ENCODE data around the gene SLC2A5.
A peak's percentile ranks its signal among the peaks of the same experiment; 100 is the strongest.

SLC2A5 gene

GRCh38 chr1:9086796-9087195 is 17.4 kb upstream of the SLC2A5 start:
- DNase-seq: no peak

GRCh38 chr1:9086045-9086444 is 16.6 kb upstream of the SLC2A5 start:
- in situ Hi-C loops (cut with HindIII; ENCODE audit: low pct_ligation_motif_present, low sequenced_read_pairs): no loop called here
- no peaks in the 10 kb centered on the region for H3K27me3 ChIP-seq (replicated peaks)
- H3K4me3 ChIP-seq (ENCODE audit: low read depth, low read length): no peak overlapping the region
- DNase-seq: no peak
- TF ChIP-seq, protein P1, sequence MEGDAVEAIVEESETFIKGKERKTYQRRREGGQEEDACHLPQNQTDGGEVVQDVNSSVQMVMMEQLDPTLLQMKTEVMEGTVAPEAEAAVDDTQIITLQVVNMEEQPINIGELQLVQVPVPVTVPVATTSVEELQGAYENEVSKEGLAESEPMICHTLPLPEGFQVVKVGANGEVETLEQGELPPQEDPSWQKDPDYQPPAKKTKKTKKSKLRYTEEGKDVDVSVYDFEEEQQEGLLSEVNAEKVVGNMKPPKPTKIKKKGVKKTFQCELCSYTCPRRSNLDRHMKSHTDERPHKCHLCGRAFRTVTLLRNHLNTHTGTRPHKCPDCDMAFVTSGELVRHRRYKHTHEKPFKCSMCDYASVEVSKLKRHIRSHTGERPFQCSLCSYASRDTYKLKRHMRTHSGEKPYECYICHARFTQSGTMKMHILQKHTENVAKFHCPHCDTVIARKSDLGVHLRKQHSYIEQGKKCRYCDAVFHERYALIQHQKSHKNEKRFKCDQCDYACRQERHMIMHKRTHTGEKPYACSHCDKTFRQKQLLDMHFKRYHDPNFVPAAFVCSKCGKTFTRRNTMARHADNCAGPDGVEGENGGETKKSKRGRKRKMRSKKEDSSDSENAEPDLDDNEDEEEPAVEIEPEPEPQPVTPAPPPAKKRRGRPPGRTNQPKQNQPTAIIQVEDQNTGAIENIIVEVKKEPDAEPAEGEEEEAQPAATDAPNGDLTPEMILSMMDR (IDR thresholded peaks at IDR 0.05; ENCODE audit: low read depth, low read length, missing control alignments): no peak
- no peak overlapping the region for H3K27ac ChIP-seq
- H3K36me3 ChIP-seq (replicated peaks): no peaks in the 10 kb centered on the region

More at GRCh38 chr1:9086796-9087195, 17.4 kb upstream of the SLC2A5 start:
- Histone ChIP-seq H3K27me3 (replicated peaks) (no peaks in the 10 kb centered on the region), H3K4me3 (ENCODE audit: low read depth, low read length) (no peak overlapping the region), H3K36me3 (replicated peaks) (no peaks in the 10 kb centered on the region), H3K27ac (no peak overlapping the region)
- TF ChIP-seq, protein P1 (IDR thresholded peaks at IDR 0.05; ENCODE audit: low read depth, low read length, missing control alignments): no peak
- in situ Hi-C loops (cut with HindIII; ENCODE audit: low pct_ligation_motif_present, low sequenced_read_pairs): no loop called here

- TF ChIP-seq, protein P1 (IDR thresholded peaks at IDR 0.05; ENCODE audit: low read depth, low read length, missing control alignments): no peak
- no peak overlapping the region for H3K4me3 ChIP-seq (ENCODE audit: low read depth, low read length)
These were observed 16.0 kb upstream of the SLC2A5 start for GRCh38 chr1:9085306-9085940.

DNA sequence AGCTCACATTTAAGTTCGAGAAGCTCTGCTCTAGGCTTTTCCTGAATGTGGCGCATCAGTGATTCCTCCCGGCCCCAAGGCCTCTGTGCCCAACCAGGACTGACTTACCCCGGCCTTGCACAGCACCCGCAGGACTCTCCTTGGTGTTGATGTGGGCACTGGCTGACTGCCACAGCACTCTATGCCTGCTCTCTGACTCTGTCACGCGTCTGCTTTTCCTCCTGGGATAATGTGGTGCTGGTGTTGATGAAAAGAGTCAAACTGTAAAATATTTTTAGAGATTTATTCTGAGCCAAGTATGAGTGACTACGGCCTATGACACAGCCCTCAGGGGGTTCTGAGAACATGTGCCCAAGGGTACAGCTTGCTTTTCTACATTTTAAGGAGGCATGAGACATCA is 15.5 kb upstream of the SLC2A5 start:
- no peak overlapping the region for H3K4me3 ChIP-seq (ENCODE audit: low read depth, low read length)
- TF ChIP-seq, protein P1 (IDR thresholded peaks at IDR 0.05; ENCODE audit: low read depth, low read length, missing control alignments): no peak
- H3K27ac ChIP-seq: no peak overlapping the region
- H3K36me3 ChIP-seq (replicated peaks): no peaks in the 10 kb centered on the region
- no peaks in the 10 kb centered on the region for H3K27me3 ChIP-seq (replicated peaks)
- in situ Hi-C loops (cut with HindIII; ENCODE audit: low pct_ligation_motif_present, low sequenced_read_pairs): no loop called here
- peak; percentile 9 for DNase-seq

More at GRCh38 chr1:9085306-9085940, 16.0 kb upstream of the SLC2A5 start:
- H3K27ac ChIP-seq: no peak overlapping the region
- DNase-seq: no peak
- no peaks in the 10 kb centered on the region for H3K36me3 ChIP-seq (replicated peaks)
- no peaks in the 10 kb centered on the region for H3K27me3 ChIP-seq (replicated peaks)
- in situ Hi-C loops (cut with HindIII; ENCODE audit: low pct_ligation_motif_present, low sequenced_read_pairs): no loop called here

GRCh38 chr1:9081473-9081872 is 12.0 kb upstream of the SLC2A5 start:
- Histone ChIP-seq H3K27me3 (replicated peaks) (no peaks in the 10 kb centered on the region), H3K27ac (no peak overlapping the region), H3K4me3 (ENCODE audit: low read depth, low read length) (no peak overlapping the region), H3K36me3 (replicated peaks) (no peaks in the 10 kb centered on the region)
- TF ChIP-seq, protein P1 (IDR thresholded peaks at IDR 0.05; ENCODE audit: low read depth, low read length, missing control alignments): no peak
- in situ Hi-C loops (cut with HindIII; ENCODE audit: low pct_ligation_motif_present, low sequenced_read_pairs): no loop called here
- no peak for DNase-seq

Measured in brain microvascular endothelial cell (primary cell).